ENCODE data around the gene PPIB.

PPIB gene

DNA sequence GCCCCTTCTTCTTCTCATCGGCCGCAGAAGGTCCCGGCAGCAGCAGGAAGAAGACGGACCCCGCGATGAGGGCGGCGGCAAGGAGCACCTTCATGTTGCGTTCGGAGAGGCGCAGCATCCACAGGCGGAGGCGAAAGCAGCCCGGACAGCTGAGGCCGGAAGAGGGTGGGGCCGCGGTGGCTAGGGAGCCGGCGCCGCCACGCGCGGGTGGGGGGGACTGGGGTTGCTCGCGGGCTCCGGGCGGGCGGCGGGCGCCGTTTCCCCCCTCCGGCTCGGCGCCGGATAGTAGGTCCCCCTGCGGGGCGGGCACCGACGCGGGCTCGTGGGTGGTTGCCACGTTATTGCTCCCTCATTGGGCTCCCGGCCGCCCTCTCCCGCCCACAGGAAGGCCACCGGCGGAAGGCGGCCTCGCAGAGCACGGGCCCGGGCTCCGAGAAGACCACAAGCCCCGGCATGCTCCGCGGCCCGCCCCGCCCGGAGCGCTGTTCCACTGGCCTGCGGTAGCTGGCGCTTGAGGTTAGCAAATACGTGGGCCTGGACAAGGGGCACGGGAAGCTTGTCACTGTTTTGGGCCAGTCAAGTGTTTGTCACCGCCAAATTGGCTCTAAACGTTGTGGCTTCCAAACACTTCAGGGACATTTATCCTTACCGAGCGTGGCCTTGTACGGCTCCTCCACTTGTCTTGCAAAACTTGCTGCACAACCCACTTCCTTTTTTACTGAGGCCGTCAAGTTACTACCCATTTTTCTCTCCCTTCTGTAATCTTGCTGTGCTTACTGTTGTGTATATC, at the start of gene PPIB:
Gene PPIB (minus strand): TSS at position 154 of the 790 bp plus-strand sequence. CDS start 36 bp downstream, at position 118.
- peak; percentile 98 for DNase-seq (ENCODE audit: low spot score)

DNA sequence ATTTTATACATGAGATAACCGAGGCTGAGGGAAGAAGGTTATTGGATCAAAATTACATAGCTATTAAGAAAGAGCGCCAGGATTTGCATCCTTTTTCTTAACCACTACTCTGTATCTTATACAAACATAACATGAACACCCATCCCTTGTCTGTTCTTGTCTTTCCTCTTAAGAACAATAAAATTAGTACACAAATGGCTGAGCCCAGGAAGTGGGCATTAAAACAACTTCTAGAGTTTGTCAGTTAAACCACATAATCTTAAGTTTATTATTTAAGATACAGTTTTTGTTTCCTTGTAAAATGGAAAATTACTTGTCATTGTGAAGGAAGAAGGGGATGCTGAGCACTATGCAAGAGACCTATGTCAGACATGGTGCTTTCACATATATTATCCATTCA, 48.9 kb upstream of the PPIB start:
- DNase-seq (ENCODE audit: low spot score) = no peak

DNA sequence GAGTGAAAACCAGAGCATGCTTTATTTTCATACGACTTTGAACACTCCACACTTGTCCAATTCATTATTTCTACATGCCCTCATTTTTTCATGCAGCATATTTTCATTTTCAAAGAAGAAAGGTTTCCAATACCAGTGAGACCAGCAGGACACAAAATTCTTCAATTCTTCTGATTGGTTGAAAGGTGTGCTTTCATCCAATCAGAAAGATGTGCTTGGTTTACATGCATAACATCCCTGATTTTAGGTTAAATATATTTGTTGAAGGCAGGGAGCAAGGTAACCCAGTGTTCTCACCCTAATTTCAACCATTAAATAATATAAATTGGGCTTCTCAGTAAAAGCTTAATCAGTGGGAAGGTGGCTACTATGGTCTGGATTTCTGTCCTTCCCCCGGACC, 47.5 kb upstream of the PPIB start:
- DNase-seq (ENCODE audit: low spot score) = no peak

DNA sequence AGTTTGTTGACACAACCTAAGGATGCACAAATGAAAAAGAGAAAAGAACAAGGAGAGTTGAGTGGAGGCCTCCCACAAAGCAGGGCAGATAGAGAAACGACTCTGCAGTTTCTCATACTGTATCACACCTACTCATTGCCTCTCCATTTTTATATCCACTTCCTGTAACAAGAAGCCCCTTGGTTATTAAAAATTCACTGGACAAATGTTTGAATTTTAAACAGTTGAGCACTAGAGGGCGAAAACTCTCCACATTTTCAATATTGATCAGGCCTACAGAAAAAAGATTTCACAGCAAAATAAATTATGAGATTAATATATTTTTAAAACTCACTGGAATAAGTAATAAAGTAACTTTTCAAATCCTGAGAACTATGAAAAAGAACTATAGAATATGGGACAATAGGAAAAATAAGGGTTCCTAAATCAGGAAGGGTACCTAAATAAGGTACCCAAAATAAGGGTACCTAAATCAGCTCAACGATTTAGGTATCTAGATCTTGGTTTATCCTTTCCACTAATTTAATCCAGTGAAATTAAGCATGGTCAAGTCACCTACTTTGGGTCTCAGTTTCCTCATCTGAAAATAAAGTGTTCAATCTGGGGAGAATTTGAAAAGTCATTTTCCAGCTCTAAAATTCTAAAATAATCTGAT, 47.0 kb upstream of the PPIB start:
- no peak for DNase-seq (ENCODE audit: low spot score)

DNA sequence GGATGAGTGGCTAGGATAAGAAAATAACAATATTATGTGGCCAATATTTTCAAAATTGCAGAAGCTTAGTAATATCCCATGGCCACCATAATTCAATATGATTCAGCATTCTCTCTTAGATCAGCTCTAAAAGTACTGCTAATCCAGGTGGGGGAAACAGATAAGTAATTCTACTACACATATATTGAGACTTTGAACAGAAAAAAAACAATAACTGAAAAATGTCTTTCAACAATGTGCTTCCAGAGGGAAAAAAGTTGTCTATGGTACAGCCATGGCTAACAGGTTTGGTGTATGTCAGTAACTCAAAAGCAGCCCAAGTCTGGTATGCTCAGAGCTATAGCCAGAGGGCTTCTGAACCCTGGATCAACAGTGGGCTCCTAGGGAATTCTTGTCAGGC, 42.4 kb upstream of the PPIB start:
- DNase-seq (ENCODE audit: low spot score) = no peak

DNA sequence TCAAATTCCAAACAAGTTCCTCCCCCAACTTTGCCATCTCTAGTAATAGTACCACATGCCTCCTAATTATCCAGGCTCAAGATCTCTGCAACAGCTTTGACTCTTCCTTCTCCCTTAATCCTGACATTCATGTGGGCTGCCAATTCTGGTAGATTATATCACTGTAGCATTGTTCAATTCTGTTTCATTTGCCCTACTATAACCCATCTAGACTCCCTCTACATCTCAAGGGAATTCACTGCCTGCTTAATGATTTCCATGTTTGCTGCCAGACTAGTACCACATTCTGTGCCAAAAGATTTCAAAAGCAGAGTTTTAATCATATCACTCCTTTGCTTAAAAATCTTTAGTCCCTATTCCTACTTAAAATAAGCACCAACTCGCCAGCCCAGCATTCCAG, 34.6 kb upstream of the PPIB start:
- no peak for DNase-seq (ENCODE audit: low spot score)

DNA sequence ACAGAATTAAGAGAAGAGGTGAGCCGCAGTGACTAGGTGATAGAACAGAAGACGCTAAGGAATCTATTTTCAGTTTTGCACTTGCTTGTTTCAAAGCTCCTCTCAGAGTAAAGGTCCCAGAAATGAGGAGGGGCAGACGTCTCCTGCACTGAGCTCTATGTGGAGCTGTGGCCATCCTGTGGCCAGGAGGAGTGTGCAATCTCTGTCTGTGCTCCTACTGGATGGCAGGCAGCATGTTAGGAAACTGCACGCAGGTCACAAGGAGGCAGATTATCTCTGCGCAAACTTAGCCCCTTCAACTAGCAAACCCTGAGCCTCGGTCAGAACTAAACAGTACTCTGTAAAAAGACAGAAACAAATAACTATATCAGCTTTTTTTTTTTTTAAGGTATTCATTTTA, 31.1 kb upstream of the PPIB start:
- no peak for DNase-seq (ENCODE audit: low spot score)

DNA sequence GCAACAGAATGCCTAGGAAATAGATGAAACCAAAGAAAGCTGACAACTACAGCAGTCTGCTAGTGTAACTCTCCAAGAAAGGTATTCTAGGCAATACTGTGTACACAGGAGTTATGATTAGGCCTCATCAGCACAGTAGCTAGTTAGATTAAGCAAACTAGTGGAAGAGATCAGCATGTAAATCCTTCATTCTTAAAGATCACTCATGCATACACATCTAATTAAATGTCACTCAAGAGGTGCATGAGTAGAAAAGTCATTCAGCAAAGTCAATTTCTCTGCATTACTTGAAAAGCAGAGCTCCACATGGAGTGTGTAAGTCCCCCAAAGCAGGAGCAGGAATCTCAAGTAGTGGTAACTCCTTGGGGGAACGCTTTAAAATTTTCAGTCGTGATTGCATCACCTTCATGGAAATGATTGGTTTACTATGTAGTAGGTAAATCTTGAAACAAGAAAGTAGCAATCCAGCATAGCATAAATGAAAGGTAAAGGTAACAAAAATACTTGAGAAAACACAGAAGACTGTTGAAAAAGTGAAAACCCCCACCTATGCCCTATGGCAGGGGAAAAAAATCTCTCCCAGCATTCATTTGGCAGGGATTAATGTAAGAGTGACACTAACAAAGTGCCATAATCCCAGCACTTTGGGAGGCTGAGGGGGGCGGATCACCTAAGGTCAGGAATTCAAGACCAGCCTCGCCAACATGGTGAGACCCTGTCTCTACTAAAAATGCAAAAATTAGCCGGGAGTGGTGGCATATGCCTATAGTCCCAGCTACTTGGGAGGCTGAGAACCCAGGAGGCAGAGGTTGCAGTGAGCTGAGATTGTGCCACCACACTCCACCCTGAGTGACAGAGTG, 29.4 kb upstream of the PPIB start:
- DNase-seq (ENCODE audit: low spot score) = no peak

DNA sequence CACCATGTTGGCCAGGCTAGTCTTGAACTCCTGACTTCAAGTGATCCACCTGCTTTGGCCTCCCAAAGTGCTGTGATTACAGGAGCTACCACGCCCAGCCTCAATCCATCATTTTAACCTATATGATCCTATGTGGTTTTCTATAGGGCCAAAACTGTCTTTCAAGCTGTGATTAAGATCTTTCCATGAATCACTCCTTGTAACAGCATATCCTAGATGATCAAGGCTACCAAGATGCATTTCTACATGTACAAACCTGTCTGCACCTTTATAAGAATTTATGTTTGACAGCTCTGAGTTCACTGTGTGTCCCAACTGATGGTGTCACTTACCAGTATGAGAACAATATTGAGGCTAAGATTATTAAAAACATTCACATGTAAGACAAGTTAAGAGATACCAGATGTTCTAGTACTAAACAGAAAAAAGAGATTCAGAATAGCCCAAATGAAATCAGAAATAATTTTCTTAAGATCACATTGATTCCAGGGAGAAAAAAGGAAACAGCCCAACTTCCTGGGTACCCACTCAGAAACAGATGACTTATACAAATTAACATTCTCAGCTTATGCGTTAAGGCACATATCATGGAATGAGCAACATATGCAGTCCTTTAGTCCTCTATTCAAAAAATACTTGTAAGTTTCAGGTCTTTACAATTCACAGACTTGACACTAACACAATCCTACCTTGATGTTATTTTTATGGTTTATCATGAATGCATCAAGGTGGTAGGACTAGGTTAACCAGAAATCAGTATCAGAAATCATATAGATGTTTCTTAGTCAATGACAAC, 24.8 kb upstream of the PPIB start:
- no peak for DNase-seq (ENCODE audit: low spot score)

DNA sequence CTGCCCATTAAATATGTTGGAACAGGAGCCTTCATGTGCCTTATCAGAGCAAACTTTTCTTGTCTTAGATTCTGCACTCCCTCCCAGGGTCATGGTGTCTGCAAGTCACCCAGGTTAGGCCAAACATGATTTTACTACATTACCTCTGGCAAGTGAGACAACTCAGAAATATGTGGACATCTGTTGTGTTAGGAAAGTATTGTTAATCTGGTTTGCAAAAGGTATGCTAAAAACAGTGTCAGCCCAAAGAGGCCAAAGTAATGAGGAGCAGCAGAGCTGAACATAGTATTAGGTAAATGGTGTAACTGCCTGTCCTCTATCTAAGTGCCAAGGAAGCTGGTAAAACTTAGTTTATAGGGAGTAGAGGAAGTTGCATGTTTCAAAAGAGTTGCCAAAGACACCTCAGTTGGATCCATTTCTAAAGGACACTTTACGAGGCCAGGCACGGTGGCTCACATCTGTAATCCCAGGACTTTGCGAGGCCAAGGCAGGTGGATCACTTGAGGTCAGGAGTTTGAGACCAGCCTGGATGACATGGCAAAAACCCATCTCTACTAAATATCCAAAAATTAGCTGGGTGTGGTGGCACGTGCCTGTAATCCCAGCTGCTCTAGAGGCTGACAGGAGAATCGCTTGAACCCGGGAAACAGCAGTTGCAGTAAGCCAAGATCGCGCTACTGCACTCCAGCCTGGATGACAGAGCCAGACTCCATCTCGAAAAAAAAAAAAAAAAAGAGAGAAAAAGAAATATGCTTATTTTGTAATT, 22.5 kb upstream of the PPIB start:
- no peak for DNase-seq (ENCODE audit: low spot score)

DNA sequence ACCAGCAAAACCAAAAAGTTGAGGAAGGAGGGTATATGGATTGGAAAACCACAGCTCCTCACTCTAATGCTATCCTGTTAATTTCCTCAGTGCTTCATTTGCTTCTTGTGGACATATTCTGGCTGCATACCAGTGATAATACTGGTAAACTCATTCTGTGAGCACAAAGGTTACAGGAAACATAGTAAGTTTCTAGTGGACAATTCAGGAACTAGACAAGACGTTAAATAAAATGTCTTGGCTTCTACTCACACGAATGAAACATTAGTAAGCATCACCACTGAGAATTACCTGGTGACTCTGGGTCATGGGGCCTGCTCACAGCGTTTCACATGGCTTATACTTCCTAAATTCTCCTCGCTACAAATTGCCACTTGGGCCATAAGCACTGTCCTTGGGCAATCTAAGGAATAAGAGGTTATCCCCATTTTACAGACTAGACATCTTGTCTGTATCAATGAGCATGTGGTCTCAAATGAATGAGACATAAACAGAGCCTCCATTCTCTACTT, 20.1 kb upstream of the PPIB start:
- DNase-seq (ENCODE audit: low spot score) = no peak

DNA sequence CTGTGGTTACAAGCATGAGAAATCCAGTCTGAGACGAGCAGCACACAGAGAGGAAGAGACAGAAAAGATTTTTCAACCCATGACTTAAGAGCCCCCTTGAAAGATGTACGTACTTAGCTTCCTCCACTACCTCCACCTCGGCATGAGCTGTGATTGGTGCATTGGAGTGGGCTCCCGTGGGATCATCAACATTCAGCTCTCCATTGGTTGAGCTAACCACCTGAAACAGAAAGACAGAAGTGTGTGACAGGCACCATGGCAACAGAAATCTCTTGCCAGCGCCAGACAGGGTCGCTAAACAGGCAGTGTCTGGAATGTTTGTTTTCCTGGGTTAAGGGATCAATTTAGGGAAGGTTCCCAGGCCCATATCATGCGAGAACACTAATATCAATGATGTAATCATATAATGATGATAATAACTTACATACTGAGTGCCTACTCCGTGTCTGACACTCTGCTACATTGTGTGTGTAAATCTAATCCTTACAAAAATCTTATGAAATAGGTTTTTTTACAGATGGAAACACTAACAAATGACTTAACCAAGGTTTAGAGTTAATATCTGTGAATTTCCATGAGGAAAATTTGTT, 17.5 kb upstream of the PPIB start:
- no peak for DNase-seq (ENCODE audit: low spot score)

DNA sequence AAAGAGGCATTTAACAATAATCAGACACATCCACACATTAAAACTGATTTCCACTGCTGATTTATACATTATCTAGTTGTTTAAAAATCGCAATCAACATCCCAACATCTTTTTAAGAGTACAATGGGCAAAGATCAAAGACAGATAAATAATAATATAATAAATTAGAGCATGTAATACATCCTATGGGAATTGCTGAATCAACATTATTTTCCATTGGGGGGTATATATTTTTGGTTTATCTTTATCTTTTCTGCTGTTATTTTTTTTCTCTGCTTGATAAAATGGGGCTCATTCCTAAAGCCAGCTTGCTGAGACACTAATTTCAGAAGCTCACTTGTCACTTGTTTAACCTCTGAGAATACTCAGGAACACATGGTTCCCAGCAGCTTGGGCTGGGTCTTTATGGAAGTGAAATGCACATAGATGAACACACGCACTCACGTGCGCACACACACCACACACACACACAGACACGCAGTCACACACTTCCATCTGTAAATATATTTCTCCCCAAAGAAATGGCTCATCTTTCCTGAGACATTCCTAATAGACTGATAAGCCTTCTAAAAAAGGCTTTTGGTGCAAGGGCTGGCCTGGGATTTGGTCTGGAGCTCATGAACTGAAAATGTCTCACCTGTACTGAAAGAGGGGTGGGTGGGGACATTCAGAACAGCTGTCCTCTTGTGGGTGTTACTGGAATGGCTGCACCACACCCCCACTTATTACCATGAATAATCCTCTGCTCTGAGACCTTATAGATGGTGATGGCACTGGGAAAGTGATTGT, 3.5 kb upstream of the PPIB start:
- DNase-seq (ENCODE audit: low spot score) = no peak

DNA sequence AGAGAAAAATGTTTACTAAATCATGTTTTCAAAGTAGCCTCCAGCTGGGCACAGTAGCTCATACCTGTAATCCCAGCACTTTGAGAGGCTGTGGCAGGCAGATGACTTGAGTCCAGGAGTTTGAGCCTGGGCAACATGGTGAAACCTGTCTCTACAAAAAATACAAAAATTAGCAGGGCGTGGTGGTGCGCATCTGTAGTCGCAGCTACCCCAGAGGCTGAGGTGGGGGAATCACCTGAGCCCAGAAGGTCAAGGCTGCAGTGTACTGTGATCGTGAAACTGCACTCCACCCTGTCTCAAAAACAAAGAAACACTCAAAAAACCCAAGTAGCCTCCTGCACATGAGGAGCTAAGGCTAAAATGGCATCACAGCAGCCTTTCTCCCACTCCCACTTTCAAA, 1.6 kb upstream of the PPIB start:
- no peak for DNase-seq (ENCODE audit: low spot score)

DNA sequence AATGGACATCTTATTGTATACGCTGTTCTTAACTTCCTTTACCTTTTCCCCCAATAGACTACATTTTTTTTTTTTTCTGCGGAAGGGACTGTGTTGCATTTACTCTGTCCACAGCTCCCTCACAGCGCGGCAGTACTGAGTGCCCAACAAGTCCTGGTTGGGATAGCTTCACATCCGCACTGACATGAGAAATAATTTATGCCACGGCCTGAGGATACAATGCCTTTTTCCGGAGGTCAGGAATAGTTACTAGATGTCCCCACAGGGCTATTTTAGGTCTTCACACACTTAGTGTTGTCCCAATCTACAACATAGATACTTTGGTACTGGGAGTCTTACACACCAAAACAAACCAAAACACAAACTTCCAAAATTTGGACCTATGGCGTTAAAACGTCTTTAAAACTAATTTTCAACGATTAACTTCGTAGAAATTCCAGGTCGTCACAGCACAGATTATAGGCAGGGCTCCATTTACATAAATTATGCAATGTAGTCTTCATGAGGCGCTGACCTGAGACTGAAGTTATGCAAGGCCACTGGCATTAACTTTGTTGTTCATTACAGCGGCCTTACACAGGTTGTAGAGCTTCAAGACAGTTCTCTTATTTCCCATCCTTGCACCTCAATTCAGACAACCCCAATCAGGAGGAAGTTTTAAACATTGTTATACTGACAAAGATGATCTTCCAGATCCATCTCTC, 989 bp upstream of the PPIB start:
- DNase-seq (ENCODE audit: low spot score) = no peak

DNA sequence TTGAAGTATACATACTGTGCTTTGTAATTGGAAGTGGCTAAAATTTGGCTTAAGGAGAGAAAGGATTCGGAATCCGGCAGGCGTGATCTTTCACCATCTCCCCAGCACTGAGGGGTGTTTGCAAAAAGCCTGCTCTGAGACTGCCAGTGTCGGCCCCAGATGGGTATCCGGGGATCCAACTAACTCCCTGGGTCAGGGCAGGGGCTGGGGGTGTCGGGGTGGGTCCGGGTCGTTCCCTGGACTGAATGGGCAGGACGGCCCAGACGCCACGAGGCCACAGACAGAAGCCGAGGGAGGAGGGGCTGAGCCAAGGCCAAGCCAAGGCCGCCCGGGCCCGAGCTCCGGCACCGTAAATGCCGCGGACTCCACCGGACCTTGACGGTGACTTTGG, 349 bp downstream of the PPIB start:
- DNase-seq (ENCODE audit: low spot score) = peak; percentile 59

DNA sequence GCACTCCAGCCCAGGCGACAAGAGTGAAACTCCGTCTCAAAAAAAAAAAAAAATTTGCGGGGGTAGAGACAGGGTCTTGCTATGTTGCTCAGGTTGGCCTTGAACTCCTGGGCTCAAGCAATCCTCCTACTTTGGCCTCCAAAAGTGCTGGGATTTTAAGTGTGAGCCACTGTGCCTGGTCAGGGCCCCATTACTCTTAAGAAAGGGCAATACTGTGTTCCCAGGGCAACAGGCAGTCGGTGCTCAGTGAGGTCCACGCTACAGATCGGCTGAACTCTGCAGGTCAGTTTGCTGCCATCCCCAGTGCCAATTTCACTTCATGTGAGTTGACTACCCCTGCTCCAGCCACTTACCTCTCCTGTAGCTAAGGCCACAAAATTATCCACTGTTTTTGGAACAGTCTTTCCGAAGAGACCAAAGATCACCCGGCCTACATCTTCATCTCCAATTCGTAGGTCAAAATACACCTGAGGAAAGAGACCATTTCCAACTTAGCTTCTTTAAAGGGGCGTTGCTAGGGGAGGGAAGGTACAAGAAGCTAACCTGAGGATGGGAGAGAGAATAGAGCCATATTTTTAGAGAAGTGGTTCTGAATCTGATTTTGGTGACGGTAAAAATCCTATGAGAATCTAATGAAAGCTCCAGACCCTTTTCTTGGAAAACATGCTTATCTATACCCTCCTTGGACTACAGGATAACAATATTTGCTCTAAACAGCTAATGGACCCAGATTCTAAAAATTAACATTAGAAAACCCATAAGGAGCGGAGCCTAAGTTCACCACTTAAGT, 939 bp downstream of the PPIB start:
- DNase-seq (ENCODE audit: low spot score) = no peak

DNA sequence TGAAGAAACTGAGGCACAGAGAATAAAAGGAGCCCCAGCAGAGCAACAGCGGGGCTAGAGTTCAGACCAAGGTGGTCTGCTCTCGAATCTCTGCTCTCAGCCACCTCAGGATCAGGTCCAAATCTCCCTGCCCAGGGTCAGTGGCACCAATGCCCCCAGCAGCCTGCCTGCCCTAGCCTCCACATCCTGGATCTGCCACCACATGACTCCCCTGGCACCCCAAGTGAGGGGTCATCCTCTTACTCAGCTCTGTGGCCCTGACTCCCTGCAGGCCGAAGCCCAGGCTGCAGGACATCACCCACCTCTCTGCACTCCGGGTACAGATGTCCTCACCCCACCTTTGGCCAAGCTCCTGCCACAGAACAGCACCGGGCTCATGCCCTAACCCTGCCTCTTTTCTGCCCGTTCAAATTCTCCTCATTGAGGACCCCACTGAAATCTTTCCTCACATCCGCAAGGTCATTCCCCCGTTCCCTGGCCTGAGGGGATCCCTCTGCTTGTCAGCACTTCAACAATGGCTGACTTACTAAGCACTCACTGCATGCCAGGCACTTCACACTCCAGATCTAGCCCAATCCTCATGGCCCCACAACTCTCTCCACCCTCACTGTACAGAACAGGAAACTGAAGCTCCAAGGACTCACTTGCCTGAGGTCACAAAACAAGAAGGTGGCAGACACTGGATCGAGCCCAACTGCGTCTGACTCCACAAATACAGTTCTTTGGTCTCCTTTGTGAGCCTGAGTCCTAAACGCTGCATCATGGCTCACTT, 4.3 kb downstream of the PPIB start:
- DNase-seq (ENCODE audit: low spot score) = no peak
